Mammary epithelial cell (primary cell): ENCODE data around the gene SMOC1.

Experiments
- CTCF ChIP-seq, 2 donors: IDR thresholded peaks in 1 of 2; conservative IDR thresholded peaks in 1 of 2; 2 replicates each; pipeline ENCODE4 v1.5.1; 2011 to 2012; ENCODE audit warnings: inconsistent platforms in 2 of 2, low read length in 2 of 2, mild to moderate bottlenecking in 2 of 2, control low read depth in 1 of 2, low read depth in 1 of 2; ENCODE audit not compliant: insufficient read depth in 1 of 2; ENCODE audit errors: extremely low read depth in 1 of 2
- EZH2 ChIP-seq: IDR thresholded peaks from 2 replicates; pipeline ENCODE4 v1.6.1; 2012; ENCODE audit warnings: low read length, inconsistent platforms, borderline replicate concordance

GRCh38 chr14:70047598-70048312 is 168.5 kb downstream of the SMOC1 start:
- TF ChIP-seq CTCF (conservative IDR thresholded peaks at IDR 0.05 in 1 of 2, IDR thresholded peaks at IDR 0.05 in 1 of 2; ENCODE audit: extremely low read depth in 1 of 2, insufficient read depth in 1 of 2, low read depth in 1 of 2, low read length in 2 of 2) (no peak), EZH2 (no peak)
